UCSD-AML1 (cell line): Measurements from ENCODE around the gene MYO16.
"Not testable (repeated sequence)": the region's sequence is repeated elsewhere in the genome, so short reads cannot be mapped to it uniquely, and the experiment has no call there.

Experiments used
- DNase-seq: peaks from one replicate; lab custom pipeline; 2025; ENCODE audit not compliant: unreplicated experiment; lab: John Stamatoyannopoulos, UW

MYO16 gene

GRCh38 chr13:108964606-108965005 lies 335.2 kb downstream of the MYO16 start:
- no peak for DNase-seq

GRCh38 chr13:108967371-108967770 lies 338.0 kb downstream of the MYO16 start:
- DNase-seq: no peak

DNA sequence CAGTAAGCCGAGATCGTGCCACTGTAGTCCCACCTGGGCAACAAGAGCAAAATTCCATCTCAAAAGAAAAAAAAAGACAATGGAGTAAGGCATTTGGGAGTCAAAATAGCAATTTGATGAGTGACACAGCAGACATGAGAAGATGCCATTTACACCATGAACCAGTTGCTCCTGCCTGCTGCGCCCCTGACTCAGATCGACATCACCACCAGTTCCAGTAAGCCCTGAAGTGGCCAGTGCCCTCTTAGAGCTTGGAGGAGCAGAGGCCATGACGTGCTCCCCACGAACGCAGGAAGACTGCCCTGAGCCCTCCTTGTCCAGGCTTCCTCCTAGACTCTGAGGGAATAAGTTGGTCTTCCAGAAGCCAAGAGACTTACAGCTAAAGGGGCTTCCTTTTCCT lies 339.2 kb downstream of the MYO16 start:
- no peak for DNase-seq

GRCh38 chr13:108974686-108975085 lies 345.3 kb downstream of the MYO16 start:
- no peak for DNase-seq

- no peak for DNase-seq
Measured at GRCh38 chr13:108980237-108980636, 350.8 kb downstream of the MYO16 start.

DNA sequence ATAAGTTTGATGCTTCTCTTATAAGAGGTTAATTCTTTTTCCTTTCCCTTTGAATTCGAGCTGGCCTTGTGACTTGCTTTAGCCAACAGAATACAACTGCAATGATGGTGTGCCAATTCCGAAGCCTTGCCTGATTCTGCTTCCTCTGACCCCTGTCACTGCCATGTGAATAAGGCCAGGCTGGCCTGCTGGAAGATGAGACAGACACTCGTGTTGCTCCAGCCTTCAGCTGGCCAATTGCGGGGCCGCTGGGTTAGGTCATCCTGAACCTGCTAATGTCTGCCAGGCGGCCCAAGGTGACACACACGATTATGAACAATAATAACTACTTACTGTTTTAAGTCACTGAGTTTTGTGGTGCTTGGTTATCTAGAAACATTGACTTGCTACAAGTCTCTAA lies 352.0 kb downstream of the MYO16 start:
- DNase-seq: no peak

GRCh38 chr13:108983273-108983672 lies 353.9 kb downstream of the MYO16 start:
- DNase-seq: no peak

DNA sequence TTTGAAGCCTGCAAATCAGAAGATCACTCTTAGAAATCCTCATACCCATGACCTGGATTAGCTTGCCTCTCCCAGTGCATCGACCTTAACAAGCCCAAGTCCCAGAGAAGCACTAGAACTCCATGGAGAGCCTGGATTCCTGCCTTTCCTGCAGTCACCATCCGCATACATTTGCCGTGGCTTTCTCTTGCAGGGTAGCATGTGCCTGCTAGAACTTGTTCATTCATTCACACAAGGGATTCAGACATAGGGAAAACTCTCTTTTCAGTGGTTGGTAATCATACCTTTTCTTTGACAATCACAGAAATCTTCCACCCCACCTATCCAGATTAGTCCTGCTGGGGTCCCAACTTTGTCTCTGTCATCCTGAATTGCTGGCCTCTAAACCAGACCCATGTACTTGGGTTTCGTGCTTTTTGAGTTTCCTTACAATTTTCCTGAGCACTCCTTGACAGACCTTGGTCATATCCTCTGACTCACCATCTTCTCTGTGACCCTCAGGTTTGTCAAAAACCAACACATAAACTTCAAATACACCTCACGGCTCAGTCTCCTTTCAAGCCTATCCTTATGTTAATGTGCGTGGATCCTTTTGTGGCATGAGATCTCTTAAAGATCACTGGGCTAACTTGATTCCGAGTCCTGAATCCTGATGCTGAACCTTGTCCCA lies 355.0 kb downstream of the MYO16 start:
- DNase-seq: no peak

- DNase-seq: no peak
Measured at GRCh38 chr13:108985166-108985565, 355.8 kb downstream of the MYO16 start.

DNA sequence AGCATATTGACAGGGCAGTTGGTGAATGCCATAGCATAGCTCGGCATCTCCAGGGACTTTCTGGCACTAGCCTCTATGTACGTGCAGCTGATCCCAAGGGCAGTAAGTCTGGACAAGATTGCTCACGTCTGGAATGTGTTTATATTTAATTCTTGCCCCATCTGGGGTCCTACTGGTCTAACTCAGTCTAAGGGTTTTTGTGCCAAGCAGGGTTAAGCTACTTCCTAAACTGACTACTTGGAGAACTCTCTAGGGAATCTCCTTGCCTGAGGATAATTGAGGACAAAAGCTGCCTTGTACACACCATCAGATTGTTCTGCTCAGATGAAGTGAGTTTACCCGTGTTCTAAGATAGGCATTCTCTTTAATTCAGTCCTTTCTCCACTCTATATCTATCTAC lies 358.1 kb downstream of the MYO16 start:
- DNase-seq: no peak

DNA sequence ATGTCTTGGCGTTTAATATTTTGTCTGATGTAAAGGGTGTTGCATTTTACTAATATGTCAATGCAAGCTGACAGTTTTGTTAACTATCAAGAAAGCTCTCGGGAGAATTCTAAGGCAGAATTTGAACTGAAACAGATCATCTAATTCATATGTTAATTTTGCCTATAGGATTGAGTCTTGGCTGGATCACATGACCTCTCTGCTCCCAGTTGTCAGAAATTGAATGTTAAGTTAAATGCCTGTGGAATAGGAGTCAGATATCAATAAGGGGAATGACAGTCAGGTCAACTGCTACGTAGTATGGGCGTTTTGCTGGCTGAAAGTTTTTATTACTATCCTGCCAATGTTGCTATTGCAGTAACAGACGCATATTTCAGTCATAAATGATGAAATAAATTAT lies 358.5 kb downstream of the MYO16 start:
- DNase-seq: no peak

- not testable (repeated sequence) for DNase-seq
Measured at GRCh38 chr13:108991416-108991815, 362.0 kb downstream of the MYO16 start.

GRCh38 chr13:108993346-108993745 lies 363.9 kb downstream of the MYO16 start:
- no peak for DNase-seq

- no peak for DNase-seq
Measured at GRCh38 chr13:108996430-108996829, 367.0 kb downstream of the MYO16 start.

- DNase-seq: no peak
Measured at GRCh38 chr13:109000207-109000606, 370.8 kb downstream of the MYO16 start.

- DNase-seq: no peak
Measured at GRCh38 chr13:109002934-109003333, 373.5 kb downstream of the MYO16 start.

DNA sequence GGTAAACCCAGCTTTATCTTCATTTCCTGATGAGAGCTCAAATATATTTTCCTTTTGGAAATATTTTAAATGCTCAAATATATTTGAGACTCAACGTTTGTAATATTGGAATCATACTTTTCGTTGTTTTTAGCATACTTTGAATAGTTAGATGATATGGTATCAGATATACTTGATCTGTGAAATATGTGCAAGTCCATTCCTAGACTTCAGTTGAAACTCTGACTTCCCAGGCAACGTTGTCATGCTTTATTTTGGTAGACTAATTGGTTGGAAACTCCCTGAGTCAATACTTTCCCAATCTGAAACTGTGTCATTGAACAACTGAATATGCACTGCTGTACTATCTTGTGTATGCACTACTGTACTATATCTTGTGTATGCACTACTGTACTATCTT lies 378.5 kb downstream of the MYO16 start:
- no peak for DNase-seq

DNA sequence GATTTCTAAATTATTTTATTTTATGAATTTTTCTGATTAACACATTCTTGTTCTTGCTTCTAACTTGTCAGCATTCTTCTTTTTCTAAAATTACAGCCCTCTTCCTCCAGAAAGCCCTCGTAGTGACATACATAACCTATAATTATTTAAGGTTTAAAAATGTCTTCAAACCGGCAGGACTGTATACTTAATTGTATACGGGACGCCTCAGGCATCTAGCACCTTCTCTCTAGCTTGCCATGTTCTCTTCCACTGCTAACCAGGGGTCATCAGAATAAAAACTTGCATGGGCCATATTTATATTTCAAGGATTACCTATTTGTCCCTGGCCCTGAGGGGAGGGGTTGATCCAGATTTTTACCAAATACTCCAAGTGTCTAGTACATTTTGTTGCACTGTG lies 380.3 kb downstream of the MYO16 start:
- DNase-seq: no peak

DNA sequence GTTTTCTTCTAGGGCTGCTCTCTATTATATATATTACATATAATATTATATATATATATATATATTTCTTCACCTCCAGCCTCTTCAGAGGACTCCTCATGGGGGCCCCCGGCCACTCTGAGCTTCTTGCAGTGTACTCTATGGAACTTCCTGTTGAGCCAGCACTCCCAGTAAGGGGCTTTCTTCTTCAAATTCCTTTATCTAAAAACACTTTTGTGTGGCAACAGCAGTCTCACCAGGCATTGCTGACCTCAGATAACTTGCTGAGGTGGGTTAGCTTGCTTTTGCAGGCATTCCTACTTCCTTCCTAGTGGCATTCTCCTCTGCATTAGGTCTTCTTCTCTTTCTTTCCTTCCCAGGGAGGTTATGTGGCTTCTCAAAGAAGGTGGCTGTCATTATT lies 381.5 kb downstream of the MYO16 start:
- DNase-seq: peak; percentile 15

DNA sequence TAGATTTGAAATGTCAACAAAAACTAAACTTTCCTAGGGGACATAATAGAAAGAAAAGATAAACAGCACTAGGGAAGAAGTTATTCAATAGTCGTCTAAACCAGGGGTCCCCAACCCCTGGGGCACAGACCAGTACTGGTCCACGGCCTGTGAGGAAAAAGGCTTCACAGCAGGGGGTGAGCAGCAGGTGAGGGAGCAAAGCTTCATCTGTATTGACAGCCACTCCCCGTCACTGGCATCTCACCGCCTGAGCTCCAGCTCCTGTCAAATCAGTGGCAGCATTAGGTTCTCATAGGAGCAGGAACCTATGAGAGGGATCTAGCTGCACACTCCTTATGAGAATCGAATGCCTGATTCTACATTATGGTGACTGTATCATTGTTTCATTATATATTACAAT lies 382.7 kb downstream of the MYO16 start:
- DNase-seq: no peak

- DNase-seq: no peak
Measured at GRCh38 chr13:109021558-109021957, 392.1 kb downstream of the MYO16 start.

DNA sequence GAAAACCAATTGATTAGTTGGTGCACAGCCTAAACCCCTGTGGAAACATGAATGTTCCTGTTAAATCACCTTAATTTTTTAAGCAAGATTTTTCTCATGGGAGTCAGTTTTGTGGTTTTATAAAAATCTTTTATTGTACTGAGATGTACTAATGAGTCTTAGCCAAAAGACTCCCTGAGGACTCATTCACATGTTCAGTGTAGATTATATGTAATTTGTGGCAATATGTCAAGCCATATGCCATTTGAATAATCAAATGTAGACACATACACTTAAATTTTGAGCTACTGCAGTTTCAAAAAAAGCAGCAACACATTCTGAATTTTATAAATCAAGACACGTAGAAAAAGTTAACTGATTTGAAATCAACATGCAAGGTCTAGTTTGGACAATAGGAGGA lies 395.2 kb downstream of the MYO16 start:
- no peak for DNase-seq

DNA sequence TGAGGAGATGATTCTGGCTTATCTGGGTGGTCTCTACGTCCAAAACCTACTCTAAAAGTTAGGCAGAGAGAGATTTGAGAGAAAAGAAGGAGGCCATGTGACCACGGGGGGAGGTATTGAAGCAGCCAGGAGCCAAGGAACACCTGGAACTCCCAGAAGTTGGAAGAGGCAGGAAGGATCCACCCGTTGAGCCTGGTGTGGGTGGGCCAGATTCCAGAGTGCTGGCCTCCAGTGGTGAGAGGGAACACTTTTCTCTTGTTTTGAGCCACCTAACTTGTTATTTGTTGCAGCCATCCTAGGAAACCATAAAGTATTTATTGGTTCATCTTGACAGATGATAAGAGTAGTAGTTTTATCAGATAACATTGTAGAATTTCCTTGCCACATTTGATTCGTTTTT lies 396.9 kb downstream of the MYO16 start:
- DNase-seq: no peak
